ENCODE results near the gene HIVEP3. TPM values are rescaled to one million over a fixed set of nuclear protein-coding genes. Genes with fewer than 3 reads are reported as not detected.

The HIVEP3 gene
- total RNA-seq, 1 donor from 2014 or later, result 11.6 TPM

DNA sequence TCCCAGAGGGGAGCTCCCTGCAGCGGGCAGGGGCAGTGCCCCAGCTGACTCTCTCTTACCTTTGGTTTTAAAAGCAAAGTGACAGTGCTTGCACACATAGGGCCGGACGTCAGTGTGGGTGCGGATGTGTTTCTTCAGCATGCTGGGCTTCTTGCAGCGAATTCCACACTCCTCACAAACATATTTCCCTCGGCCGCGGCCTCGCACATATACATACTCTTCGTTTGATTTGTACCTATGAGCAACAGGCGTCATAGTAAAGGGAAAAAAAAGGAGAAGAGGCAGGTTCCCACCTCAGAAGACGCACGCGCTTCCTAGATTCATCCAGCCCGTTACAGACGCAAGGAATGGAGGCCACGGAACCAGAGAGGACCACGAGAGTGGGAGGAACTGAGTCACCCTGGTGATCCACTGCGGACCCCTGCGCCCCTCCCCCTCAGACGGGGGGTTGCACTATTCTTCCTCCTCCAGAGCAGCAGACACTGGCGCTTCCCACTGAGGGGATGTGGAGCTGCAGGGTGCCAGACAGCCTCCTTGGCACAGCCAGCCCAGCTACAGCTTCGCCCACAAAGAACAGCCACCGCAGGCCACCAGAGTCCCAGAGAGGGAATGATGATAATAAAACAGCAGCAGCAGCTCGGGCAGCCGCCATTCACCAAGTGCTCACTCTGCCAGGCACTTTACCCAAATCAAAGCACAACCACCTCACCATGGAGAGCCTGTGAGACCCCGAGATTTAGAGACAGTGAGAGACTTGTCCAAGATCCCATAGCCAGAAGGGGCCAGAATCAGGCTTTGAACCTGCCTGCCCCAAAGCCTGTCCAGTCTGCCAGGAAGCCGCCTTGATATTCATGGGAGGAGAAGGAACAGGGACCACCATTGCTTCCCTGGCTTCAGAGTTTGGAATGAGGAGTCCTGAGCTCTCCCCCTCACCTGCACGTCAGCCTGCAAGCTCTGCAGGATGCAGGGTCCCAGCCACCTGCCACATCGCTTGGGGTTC, 393.7 kb downstream of the HIVEP3 start:
- intact Hi-C loops (cut with DNase I), result no loop called here
- Histone ChIP-seq H3K4me3 (no peak overlapping the region), H3K36me3 (peaks cover 8% of the 10 kb centered on the region), H3K27ac (no peak overlapping the region), H3K9me3 (no peaks in the 10 kb centered on the region), H3K27me3 (ENCODE audit: low read depth) (no peaks in the 10 kb centered on the region), H3K4me1 (no peaks in the 10 kb centered on the region)
- TF ChIP-seq, protein P1, sequence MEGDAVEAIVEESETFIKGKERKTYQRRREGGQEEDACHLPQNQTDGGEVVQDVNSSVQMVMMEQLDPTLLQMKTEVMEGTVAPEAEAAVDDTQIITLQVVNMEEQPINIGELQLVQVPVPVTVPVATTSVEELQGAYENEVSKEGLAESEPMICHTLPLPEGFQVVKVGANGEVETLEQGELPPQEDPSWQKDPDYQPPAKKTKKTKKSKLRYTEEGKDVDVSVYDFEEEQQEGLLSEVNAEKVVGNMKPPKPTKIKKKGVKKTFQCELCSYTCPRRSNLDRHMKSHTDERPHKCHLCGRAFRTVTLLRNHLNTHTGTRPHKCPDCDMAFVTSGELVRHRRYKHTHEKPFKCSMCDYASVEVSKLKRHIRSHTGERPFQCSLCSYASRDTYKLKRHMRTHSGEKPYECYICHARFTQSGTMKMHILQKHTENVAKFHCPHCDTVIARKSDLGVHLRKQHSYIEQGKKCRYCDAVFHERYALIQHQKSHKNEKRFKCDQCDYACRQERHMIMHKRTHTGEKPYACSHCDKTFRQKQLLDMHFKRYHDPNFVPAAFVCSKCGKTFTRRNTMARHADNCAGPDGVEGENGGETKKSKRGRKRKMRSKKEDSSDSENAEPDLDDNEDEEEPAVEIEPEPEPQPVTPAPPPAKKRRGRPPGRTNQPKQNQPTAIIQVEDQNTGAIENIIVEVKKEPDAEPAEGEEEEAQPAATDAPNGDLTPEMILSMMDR (IDR thresholded peaks at IDR 0.05), result no peak
- DNase-seq (no peak), ATAC-seq (no peak)

DNA sequence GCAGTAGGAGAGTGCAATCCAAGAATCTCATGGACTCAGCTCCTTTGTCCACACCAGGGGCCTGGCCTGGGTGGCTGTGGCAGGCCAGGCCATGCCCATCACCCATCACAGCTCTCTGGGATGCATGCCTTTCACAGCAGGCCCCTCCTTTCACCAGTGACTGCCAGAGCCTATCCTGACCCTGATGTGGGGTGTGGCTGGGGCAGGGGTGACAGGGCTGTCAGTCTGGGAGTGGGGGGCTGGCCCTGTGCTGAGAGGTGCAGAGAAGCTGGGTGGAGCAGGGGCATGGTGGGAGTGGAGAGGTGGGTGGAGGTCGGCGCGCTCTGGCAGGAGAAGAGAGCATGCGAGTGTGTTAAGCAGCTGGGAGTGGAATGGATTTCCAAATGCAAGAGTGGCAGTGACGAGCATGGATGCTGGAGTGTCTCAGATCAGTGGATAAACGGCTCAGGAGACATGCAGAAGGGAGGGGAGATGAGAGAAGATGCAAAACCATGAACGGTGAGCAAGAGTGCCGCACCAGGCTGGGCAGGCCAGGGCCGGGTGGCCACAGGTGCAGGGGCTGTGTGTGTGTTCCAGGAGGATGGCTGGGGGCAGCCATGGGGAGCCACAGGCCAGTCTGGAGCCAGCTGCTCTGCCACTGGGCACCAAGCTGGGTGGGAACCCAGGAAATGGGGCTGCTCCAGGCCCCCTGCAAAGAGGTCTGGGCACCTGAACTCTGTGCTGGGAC, 394.6 kb downstream of the HIVEP3 start:
- no peak for DNase-seq
- no peak for ATAC-seq
- no peaks in the 10 kb centered on the region for H3K27me3 ChIP-seq (ENCODE audit: low read depth)
- intact Hi-C loops (cut with DNase I), result no loop called here
- no peak overlapping the region for H3K27ac ChIP-seq
- H3K9me3 ChIP-seq, result no peaks in the 10 kb centered on the region
- TF ChIP-seq, protein P1 (IDR thresholded peaks at IDR 0.05), result no peak
- H3K4me1 ChIP-seq, result no peaks in the 10 kb centered on the region
- peaks cover 8% of the 10 kb centered on the region for H3K36me3 ChIP-seq
- no peak overlapping the region for H3K4me3 ChIP-seq

DNA sequence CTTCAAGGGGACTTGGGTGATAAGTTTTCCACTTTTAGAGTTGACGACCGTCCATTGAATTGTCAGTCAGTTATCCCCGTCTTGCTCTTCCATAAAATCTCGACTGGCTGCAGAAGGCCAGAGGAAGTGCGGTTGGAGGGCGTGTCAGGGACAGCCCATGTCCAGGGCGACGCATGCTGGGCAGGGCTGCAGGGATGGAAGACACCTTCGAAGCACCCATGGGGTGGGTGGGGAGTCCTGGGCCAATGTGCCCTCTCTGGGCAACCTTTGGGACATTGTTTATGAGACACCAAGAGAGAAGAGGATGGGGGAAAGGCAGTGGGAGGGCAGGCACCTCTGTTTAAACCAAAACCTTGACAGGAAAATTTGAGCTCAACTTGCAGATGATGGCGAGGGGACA, 395.7 kb downstream of the HIVEP3 start:
- H3K9me3 ChIP-seq, result no peaks in the 10 kb centered on the region
- H3K27ac ChIP-seq, result no peak overlapping the region
- no peaks in the 10 kb centered on the region for H3K4me1 ChIP-seq
- no peaks in the 10 kb centered on the region for H3K27me3 ChIP-seq (ENCODE audit: low read depth)
- H3K4me3 ChIP-seq, result no peak overlapping the region
- intact Hi-C loops (cut with DNase I), result no loop called here
- H3K36me3 ChIP-seq, result peaks cover 8% of the 10 kb centered on the region
- TF ChIP-seq, protein P1 (IDR thresholded peaks at IDR 0.05), result no peak
- DNase-seq (no peak), ATAC-seq (no peak)

DNA sequence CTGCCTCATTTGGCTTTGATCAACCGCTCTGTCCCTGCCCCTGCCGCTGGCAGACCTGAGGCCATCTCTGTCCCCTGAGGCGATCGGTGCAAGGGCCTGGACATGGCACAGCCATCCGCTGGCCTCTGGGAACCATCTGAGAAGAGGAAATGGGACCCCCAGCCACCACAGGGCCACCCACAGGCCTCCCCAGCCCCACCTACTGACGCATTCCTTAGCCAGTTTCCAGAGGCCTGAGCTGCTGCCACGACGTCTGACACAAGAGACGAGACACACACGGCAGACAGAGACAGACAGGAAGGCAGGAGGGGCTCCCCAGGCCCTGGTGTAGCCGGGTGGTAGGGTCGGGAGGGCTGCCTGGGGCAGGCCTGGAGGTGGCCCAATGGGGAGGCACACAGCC, 397.0 kb downstream of the HIVEP3 start:
- ATAC-seq (no peak), DNase-seq (no peak)
- intact Hi-C loops (cut with DNase I), result no loop called here
- peaks cover 8% of the 10 kb centered on the region for H3K36me3 ChIP-seq
- H3K4me1 ChIP-seq, result peaks cover 2% of the 10 kb centered on the region
- H3K9me3 ChIP-seq, result no peaks in the 10 kb centered on the region
- H3K27ac ChIP-seq, result no peak overlapping the region
- H3K27me3 ChIP-seq (ENCODE audit: low read depth), result no peaks in the 10 kb centered on the region
- H3K4me3 ChIP-seq, result no peak overlapping the region
- TF ChIP-seq, protein P1 (IDR thresholded peaks at IDR 0.05), result no peak

DNA sequence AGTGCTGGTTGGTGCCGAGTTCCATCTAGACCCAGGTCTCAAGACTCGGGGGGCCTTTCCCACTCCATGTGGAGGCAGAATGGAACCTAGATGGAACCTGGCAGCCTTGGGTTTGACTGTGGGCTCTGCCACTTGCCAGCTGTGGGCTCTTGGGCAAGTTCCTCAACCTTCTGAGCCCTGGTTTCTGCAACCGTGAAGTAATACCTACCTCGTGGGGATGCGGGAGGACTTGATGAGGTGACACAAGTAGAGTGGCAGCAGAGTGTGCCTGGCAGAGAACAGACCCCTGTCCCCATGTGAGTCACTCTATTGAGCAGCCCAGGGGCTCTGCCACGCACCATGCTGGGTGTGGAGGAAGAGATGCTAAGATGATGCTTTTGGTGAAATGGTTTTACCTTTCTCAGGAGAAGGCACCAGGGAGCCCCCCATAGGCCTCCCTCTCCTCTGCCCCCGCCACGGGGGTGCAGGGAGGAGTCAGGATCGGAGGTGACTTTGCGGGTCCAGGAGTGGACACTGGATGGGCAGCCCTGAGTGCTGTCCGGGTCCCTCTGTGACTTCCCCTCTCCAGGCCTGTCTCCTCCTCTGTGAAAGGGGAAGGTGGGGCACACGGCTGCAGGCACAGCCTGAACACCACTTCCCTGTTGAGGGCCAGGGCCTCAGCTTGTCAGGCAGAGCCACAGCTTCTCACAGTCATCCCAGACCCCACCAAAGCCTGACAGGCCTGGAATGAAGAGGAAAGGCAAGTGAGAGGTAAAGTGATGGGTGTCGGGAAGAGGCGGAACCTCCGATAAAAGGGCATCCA, 397.6 kb downstream of the HIVEP3 start:
- peak in 1 of 2 donors; percentile 41 for ATAC-seq
- H3K4me1 ChIP-seq, result peaks cover 8% of the 10 kb centered on the region
- no peak overlapping the region for H3K27ac ChIP-seq
- no peak for DNase-seq
- no peak overlapping the region for H3K4me3 ChIP-seq
- no peaks in the 10 kb centered on the region for H3K27me3 ChIP-seq (ENCODE audit: low read depth)
- H3K9me3 ChIP-seq, result no peaks in the 10 kb centered on the region
- intact Hi-C loops (cut with DNase I), result no loop called here
- H3K36me3 ChIP-seq, result peaks cover 8% of the 10 kb centered on the region
- TF ChIP-seq, protein P1 (IDR thresholded peaks at IDR 0.05), result no peak
